ENCODE data around the gene MLNR. TPM values are rescaled to one million over a fixed set of nuclear protein-coding genes. Genes with fewer than 3 reads are reported as not detected.

The MLNR gene
- total and polyA plus RNA-seq, 2 experiments from 2014 or later: not detected

DNA sequence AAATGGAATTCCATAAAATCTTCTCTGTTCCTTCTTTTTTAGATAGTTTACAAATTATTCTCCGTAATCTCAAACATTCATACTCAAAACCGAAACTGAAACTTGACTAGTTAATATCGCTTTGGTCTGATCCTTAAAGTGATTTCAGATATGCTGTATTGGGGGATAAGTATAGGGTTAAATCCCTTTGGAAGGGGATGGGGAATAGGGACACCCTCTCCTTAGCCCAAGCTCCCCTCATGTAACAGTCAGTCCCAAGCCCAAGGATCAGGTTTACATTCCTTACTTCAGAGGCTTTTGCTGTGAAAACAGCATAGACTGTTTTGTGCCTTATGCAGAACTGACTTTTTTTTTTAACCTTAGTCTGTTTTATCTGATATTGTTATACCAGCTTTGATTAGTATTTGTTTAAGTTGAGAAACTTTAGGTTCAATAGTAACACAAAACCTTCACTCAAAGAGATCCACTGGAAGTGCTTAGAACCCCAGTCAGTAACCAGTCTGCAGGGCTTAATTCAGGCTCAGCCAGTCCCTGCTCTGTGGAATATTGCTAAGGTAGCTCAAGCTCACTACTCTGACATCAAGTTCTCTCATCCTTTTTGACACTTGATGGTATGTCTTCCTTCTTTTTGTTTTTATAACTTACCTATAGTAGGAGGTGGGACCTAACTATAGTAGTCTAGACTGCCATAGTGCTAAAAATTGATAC, 38.1 kb downstream of the MLNR start:
- H3K4me2 ChIP-seq: no peak overlapping the region
- no peaks in the 10 kb centered on the region for H3K79me2 ChIP-seq
- no peaks in the 10 kb centered on the region for H3K4me1 ChIP-seq (ENCODE audit: insufficient read depth)
- no peaks in the 10 kb centered on the region for H3K9me2 ChIP-seq (replicated peaks; ENCODE audit: insufficient read depth)
- H2AFZ ChIP-seq: no peak overlapping the region
- H4K20me1 ChIP-seq (ENCODE audit: insufficient read depth, poor library complexity, severe bottlenecking): no peaks in the 10 kb centered on the region
- H3K4me3 ChIP-seq: no peak overlapping the region
- H3K9me3 ChIP-seq (ENCODE audit: low read depth): no peaks in the 10 kb centered on the region
- H3K27ac ChIP-seq: no peak overlapping the region
- TF ChIP-seq EZH2phosphoT487 (IDR thresholded peaks at IDR 0.05; ENCODE audit: low read depth, severe bottlenecking, unreplicated experiment) (no peak), EZH2 (IDR thresholded peaks at IDR 0.05; ENCODE audit: borderline replicate concordance) (no peak)
- TF ChIP-seq, protein P1, sequence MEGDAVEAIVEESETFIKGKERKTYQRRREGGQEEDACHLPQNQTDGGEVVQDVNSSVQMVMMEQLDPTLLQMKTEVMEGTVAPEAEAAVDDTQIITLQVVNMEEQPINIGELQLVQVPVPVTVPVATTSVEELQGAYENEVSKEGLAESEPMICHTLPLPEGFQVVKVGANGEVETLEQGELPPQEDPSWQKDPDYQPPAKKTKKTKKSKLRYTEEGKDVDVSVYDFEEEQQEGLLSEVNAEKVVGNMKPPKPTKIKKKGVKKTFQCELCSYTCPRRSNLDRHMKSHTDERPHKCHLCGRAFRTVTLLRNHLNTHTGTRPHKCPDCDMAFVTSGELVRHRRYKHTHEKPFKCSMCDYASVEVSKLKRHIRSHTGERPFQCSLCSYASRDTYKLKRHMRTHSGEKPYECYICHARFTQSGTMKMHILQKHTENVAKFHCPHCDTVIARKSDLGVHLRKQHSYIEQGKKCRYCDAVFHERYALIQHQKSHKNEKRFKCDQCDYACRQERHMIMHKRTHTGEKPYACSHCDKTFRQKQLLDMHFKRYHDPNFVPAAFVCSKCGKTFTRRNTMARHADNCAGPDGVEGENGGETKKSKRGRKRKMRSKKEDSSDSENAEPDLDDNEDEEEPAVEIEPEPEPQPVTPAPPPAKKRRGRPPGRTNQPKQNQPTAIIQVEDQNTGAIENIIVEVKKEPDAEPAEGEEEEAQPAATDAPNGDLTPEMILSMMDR (IDR thresholded peaks at IDR 0.05; ENCODE audit: poor library complexity): no peak
- no peaks in the 10 kb centered on the region for H3K27me3 ChIP-seq
- peaks cover 13% of the 10 kb centered on the region for H3K36me3 ChIP-seq (replicated peaks; ENCODE audit: insufficient read depth, low read depth)
- WGBS (ENCODE audit: low lambda C conversion rate, missing lambda C conversion rate): 98% methylated on average over 3 of the region's 3 CpGs
- no peak for DNase-seq (ENCODE audit: low spot score)

DNA sequence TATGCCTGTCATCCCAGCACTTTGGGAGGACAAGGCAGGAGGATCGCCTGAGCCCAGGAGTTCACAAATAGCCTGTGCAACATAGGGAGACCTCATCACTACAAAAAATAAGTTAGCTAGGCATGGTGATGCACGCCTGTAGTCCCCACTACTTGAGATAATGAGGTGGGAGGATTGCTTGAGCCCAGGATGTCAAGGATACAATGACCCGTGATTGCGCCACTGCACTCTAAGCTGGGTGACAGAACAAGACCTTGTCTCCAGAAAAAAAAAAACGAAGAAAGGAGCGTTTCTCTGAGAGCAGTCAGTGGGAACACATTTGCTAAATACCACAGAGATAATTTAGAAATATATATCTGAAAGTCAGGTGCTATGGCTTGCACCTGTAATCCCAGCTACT, 39.4 kb downstream of the MLNR start:
- H3K4me3 ChIP-seq: no peak overlapping the region
- DNase-seq (ENCODE audit: low spot score): no peak
- H3K4me1 ChIP-seq (ENCODE audit: insufficient read depth): no peaks in the 10 kb centered on the region
- H3K79me2 ChIP-seq: no peaks in the 10 kb centered on the region
- 97% methylated on average over 6 of the region's 6 CpGs for WGBS (ENCODE audit: low lambda C conversion rate, missing lambda C conversion rate)
- H4K20me1 ChIP-seq (ENCODE audit: insufficient read depth, poor library complexity, severe bottlenecking): no peaks in the 10 kb centered on the region
- H3K36me3 ChIP-seq (replicated peaks; ENCODE audit: insufficient read depth, low read depth): peaks cover 13% of the 10 kb centered on the region
- no peaks in the 10 kb centered on the region for H3K27me3 ChIP-seq
- no peak overlapping the region for H3K4me2 ChIP-seq
- TF ChIP-seq, protein P1 (IDR thresholded peaks at IDR 0.05; ENCODE audit: poor library complexity): no peak
- TF ChIP-seq EZH2phosphoT487 (IDR thresholded peaks at IDR 0.05; ENCODE audit: low read depth, severe bottlenecking, unreplicated experiment) (no peak), EZH2 (IDR thresholded peaks at IDR 0.05; ENCODE audit: borderline replicate concordance) (no peak)
- no peaks in the 10 kb centered on the region for H3K9me2 ChIP-seq (replicated peaks; ENCODE audit: insufficient read depth)
- H3K9me3 ChIP-seq (ENCODE audit: low read depth): no peaks in the 10 kb centered on the region
- no peak overlapping the region for H3K27ac ChIP-seq
- H2AFZ ChIP-seq: no peak overlapping the region

DNA sequence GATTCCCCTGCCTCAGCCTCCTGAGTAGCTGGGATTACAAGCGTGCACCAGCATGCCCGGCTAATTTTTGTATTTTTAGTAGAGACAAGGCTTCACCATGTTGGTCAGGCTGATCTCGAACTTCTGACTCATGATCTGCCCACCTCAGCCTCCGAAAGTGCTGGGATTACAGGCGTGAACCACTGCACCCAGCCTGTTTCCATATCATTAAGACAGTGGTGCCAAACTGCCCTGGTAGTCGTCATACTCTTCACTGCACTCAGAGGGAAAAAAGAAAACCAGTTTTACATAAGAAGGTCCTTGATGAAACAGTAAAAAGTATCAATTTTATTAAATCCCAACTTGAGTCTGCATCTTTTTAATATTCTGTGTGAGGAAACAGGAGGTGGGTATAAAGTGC, 42.5 kb downstream of the MLNR start:
- Histone ChIP-seq H4K20me1 (ENCODE audit: insufficient read depth, poor library complexity, severe bottlenecking) (no peaks in the 10 kb centered on the region), H3K4me2 (no peak overlapping the region), H3K36me3 (replicated peaks; ENCODE audit: insufficient read depth, low read depth) (no peaks in the 10 kb centered on the region), H3K27me3 (no peaks in the 10 kb centered on the region), H3K4me1 (ENCODE audit: insufficient read depth) (no peaks in the 10 kb centered on the region), H3K79me2 (no peaks in the 10 kb centered on the region), H2AFZ (no peak overlapping the region), H3K9me2 (replicated peaks; ENCODE audit: insufficient read depth) (no peaks in the 10 kb centered on the region), H3K27ac (no peak overlapping the region), H3K9me3 (ENCODE audit: low read depth) (no peaks in the 10 kb centered on the region), H3K4me3 (no peak overlapping the region)
- no peak for DNase-seq (ENCODE audit: low spot score)
- TF ChIP-seq EZH2phosphoT487 (IDR thresholded peaks at IDR 0.05; ENCODE audit: low read depth, severe bottlenecking, unreplicated experiment): no peak
- no peak for TF ChIP-seq EZH2 (IDR thresholded peaks at IDR 0.05; ENCODE audit: borderline replicate concordance)
- TF ChIP-seq, protein P1 (IDR thresholded peaks at IDR 0.05; ENCODE audit: poor library complexity): no peak
- WGBS (ENCODE audit: low lambda C conversion rate, missing lambda C conversion rate): 94% methylated on average over 6 of the region's 6 CpGs
